H9 (cell line): Measurements from ENCODE around the gene CSRNP3. TPM values are rescaled to one million over a fixed set of nuclear protein-coding genes. Genes with fewer than 3 reads are reported as not detected.
A peak's percentile ranks its signal among the peaks of the same experiment; 100 is the strongest.

ENCODE experiments used
- DNase-seq: peaks from one replicate; pipeline ENCODE4 v3.0.0-alpha.2; 2017
- H2AFZ ChIP-seq: one replicate; pipeline ENCODE4 v1.6.1; 2013; ENCODE audit warnings: mild to moderate bottlenecking, low read length, control low read depth, moderate library complexity
- H2AK5ac ChIP-seq: 2 replicates; pipeline ENCODE4 v1.6.1; 2013; ENCODE audit warnings: low read length, control low read depth, mixed read lengths; ENCODE audit not compliant: insufficient read length
- H2BK120ac ChIP-seq: one replicate; pipeline ENCODE4 v1.6.1; 2013; ENCODE audit warnings: low read depth, mild to moderate bottlenecking, low read length, control low read depth, inconsistent platforms; ENCODE audit not compliant: poor library complexity, severe bottlenecking
- H2BK12ac ChIP-seq: 2 replicates; pipeline ENCODE4 v1.6.1; 2013; ENCODE audit warnings: low read length, control low read depth, mixed read lengths, low read depth; ENCODE audit not compliant: insufficient read length
- H2BK15ac ChIP-seq: 2 replicates; pipeline ENCODE4 v1.6.1; 2013; ENCODE audit warnings: low read depth, low read length, control low read depth
- H2BK20ac ChIP-seq: one replicate; pipeline ENCODE4 v1.6.1; 2013; ENCODE audit warnings: low read depth, mild to moderate bottlenecking, low read length, control low read depth, inconsistent platforms; ENCODE audit not compliant: poor library complexity, severe bottlenecking
- H2BK5ac ChIP-seq: 2 replicates; pipeline ENCODE4 v1.6.1; 2013; ENCODE audit warnings: low read length, control low read depth, mixed read lengths; ENCODE audit not compliant: insufficient read length
- H3K14ac ChIP-seq: 2 replicates; pipeline ENCODE4 v1.6.1; 2013; ENCODE audit warnings: low read length, control low read depth; ENCODE audit not compliant: insufficient read depth
- H3K18ac ChIP-seq: 2 replicates; pipeline ENCODE4 v1.6.1; 2013; ENCODE audit warnings: low read depth, mild to moderate bottlenecking, mixed read lengths, low read length, control low read depth; ENCODE audit not compliant: insufficient read length
- H3K23ac ChIP-seq: 2 replicates; pipeline ENCODE4 v1.6.1; 2013; ENCODE audit warnings: low read length, control low read depth, mixed read lengths, low read depth; ENCODE audit not compliant: insufficient read length
- H3K23me2 ChIP-seq: 2 replicates; pipeline ENCODE4 v1.6.1; 2013; ENCODE audit warnings: low read depth, mild to moderate bottlenecking, mixed read lengths, low read length, control low read depth; ENCODE audit not compliant: insufficient read length, poor library complexity, severe bottlenecking
- H3K27ac ChIP-seq: 2 replicates; pipeline ENCODE4 v1.5.1; 2013; ENCODE audit warnings: low read length, control low read depth, mixed read lengths, low read depth; ENCODE audit not compliant: insufficient read length
- H3K27me3 ChIP-seq: 2 replicates; pipeline ENCODE4 v1.6.1; 2013; ENCODE audit warnings: low read length, control low read depth, inconsistent platforms; ENCODE audit not compliant: insufficient read depth
- H3K4ac ChIP-seq: 2 replicates; pipeline ENCODE4 v1.6.1; 2013; ENCODE audit warnings: low read depth, mild to moderate bottlenecking, control low read depth, inconsistent platforms, low read length, moderate library complexity
- H3K4me1 ChIP-seq: 2 replicates; pipeline ENCODE4 v1.6.1; 2013; ENCODE audit warnings: low read length, control low read depth, inconsistent platforms; ENCODE audit not compliant: insufficient read depth
- H3K4me2 ChIP-seq: 2 replicates; pipeline ENCODE4 v1.6.1; 2013; ENCODE audit warnings: low read length, control low read depth, mixed read lengths; ENCODE audit not compliant: insufficient read length, insufficient read depth
- H3K56ac ChIP-seq: 2 replicates; pipeline ENCODE4 v1.6.1; 2013; ENCODE audit warnings: low read depth, mild to moderate bottlenecking, mixed read lengths, low read length, control low read depth; ENCODE audit not compliant: insufficient read length
- H3K79me1 ChIP-seq: 2 replicates; pipeline ENCODE4 v1.6.1; 2013; ENCODE audit warnings: low read depth, mild to moderate bottlenecking, moderate library complexity, low read length, control low read depth, inconsistent platforms; ENCODE audit not compliant: insufficient read depth, poor library complexity, severe bottlenecking
- H3K79me2 ChIP-seq: 2 replicates; pipeline ENCODE4 v1.6.1; 2013; ENCODE audit warnings: low read length, control low read depth, inconsistent platforms; ENCODE audit not compliant: insufficient read depth
- H3K9ac ChIP-seq: 2 replicates; pipeline ENCODE4 v1.6.1; 2013; ENCODE audit warnings: low read length, control low read depth, mixed read lengths; ENCODE audit not compliant: insufficient read length; ENCODE audit errors: extremely low read depth
- H3K9me3 ChIP-seq: one replicate; pipeline ENCODE4 v1.6.1; 2013; ENCODE audit warnings: low read depth, low read length, inconsistent platforms; ENCODE audit not compliant: control insufficient read depth
- H3T11ph ChIP-seq: one replicate; pipeline ENCODE4 v1.6.1; 2013; ENCODE audit warnings: mild to moderate bottlenecking, low read length, control low read depth, inconsistent platforms
- H4K20me1 ChIP-seq: one replicate; pipeline ENCODE4 v1.6.1; 2013; ENCODE audit not compliant: control insufficient read depth, insufficient read length, insufficient read depth
- H4K5ac ChIP-seq: 2 replicates; pipeline ENCODE4 v1.6.1; 2013; ENCODE audit warnings: low read depth, mild to moderate bottlenecking, mixed read lengths, low read length, control low read depth; ENCODE audit not compliant: insufficient read length
- H4K8ac ChIP-seq: replicated peaks from 2 replicates; pipeline ENCODE4 v1.6.1; 2013; ENCODE audit warnings: low read length, control low read depth, mixed read lengths, low read depth; ENCODE audit not compliant: insufficient read length
- H4K91ac ChIP-seq: 2 replicates; pipeline ENCODE4 v1.6.1; 2013; ENCODE audit warnings: low read depth, mild to moderate bottlenecking, moderate library complexity, mixed read lengths, low read length, control low read depth; ENCODE audit not compliant: insufficient read length
- H3K27ac Mint-ChIP-seq, 3 experiments: 2 replicates in 2 of 3; 3 replicates in 1 of 3; pipeline ENCODE4 v1.8.0; 2020 to 2021; ENCODE audit warnings: mixed read lengths in 3 of 3, mild to moderate bottlenecking in 1 of 3, moderate library complexity in 1 of 3
- H3K27me3 Mint-ChIP-seq: 2 replicates; pipeline ENCODE4 v1.8.0; 2021; ENCODE audit warnings: low read depth, mild to moderate bottlenecking, moderate library complexity, mixed read lengths
- H3K36me3 Mint-ChIP-seq, 3 experiments: 2 replicates in 2 of 3; 3 replicates in 1 of 3; pipeline ENCODE4 v1.8.0; 2020 to 2021; ENCODE audit warnings: low read depth in 3 of 3, mixed read lengths in 3 of 3; ENCODE audit not compliant: insufficient read depth in 1 of 3
- H3K4me1 Mint-ChIP-seq, 2 experiments: 2 replicates each; pipeline ENCODE4 v1.8.0; 2020; ENCODE audit warnings: mixed read lengths in 2 of 2
- H3K4me3 Mint-ChIP-seq, 2 experiments: 2 replicates in 1 of 2; 3 replicates in 1 of 2; pipeline ENCODE4 v1.8.0; 2020 to 2021; ENCODE audit warnings: mild to moderate bottlenecking in 2 of 2, mixed read lengths in 2 of 2, moderate library complexity in 1 of 2
- H3K9me3 Mint-ChIP-seq, 2 experiments: 2 replicates in 1 of 2; 3 replicates in 1 of 2; pipeline ENCODE4 v1.8.0; 2020; ENCODE audit warnings: mild to moderate bottlenecking in 2 of 2, mixed read lengths in 2 of 2, moderate library complexity in 1 of 2
- CTCF ChIP-seq: fragments of 200-600 bp; sonication (generic); conservative IDR thresholded peaks from 3 replicates; pipeline ENCODE4 v1.8.0; 2021; ENCODE audit warnings: antibody characterized with exemption, mild to moderate bottlenecking
- WGBS: extraction: QIAGEN DNeasy Blood & Tissue Kit; methylation state at CpG from one replicate; pipeline ENCODE4 v1.1.7; 2013; ENCODE audit warnings: missing lambda C conversion rate, low lambda C conversion rate, mixed read lengths; ENCODE audit not compliant: insufficient read length; ENCODE audit errors: extremely low coverage; 5-methylcytosine and 5-hydroxymethylcytosine counted together
- total RNA-seq: library from RNA; stranded (reverse); gene quantifications from 2 replicates; pipeline ENCODE4 v1.2.1, GENCODE V29; 2021

Gene CSRNP3
- total RNA-seq, 1 experiment from 2014 or later: 3.6 TPM

GRCh38 chr2:165436559-165436958, 32.9 kb upstream of the CSRNP3 start:
- H3K56ac ChIP-seq: no peak overlapping the region
- no peaks in the 10 kb centered on the region for H3K27me3 Mint-ChIP-seq
- H3T11ph ChIP-seq: no peak overlapping the region
- H3K23ac ChIP-seq: no peak overlapping the region
- H2AK5ac ChIP-seq: no peak overlapping the region
- H3K9me3 Mint-ChIP-seq: peaks cover 0 to 6% of the 10 kb centered on the region in 2 experiments; a peak in 2 of 5 replicates
- H3K4me1 Mint-ChIP-seq: peaks cover 40 to 43% of the 10 kb centered on the region in 2 experiments
- no peak overlapping the region for H3K18ac ChIP-seq
- no peak for DNase-seq
- no peak overlapping the region for H4K91ac ChIP-seq
- H3K27ac Mint-ChIP-seq: peak overlapping the region in 1 of 3 experiments; percentile 21; a peak in 1 of 7 replicates
- no peaks in the 10 kb centered on the region for H3K27me3 ChIP-seq
- H3K9ac ChIP-seq: no peak overlapping the region
- H3K4me1 ChIP-seq: peaks cover 5% of the 10 kb centered on the region
- no peak overlapping the region for H2AFZ ChIP-seq
- no peak overlapping the region for H2BK20ac ChIP-seq
- no peak overlapping the region for H4K8ac ChIP-seq
- H3K23me2 ChIP-seq: no peaks in the 10 kb centered on the region
- H4K20me1 ChIP-seq: no peaks in the 10 kb centered on the region
- no peak overlapping the region for H3K27ac ChIP-seq
- WGBS: no CpG with 5 or more reads among the region's 3 CpGs
- no peak overlapping the region for H3K4ac ChIP-seq
- no peak overlapping the region for H2BK120ac ChIP-seq
- no peak overlapping the region for H2BK15ac ChIP-seq
- no peak for TF ChIP-seq CTCF
- H3K4me2 ChIP-seq: no peak overlapping the region
- H3K79me1 ChIP-seq: no peaks in the 10 kb centered on the region
- no peak overlapping the region for H2BK12ac ChIP-seq
- no peak overlapping the region for H2BK5ac ChIP-seq
- no peak overlapping the region for H3K4me3 Mint-ChIP-seq
- no peaks in the 10 kb centered on the region for H3K79me2 ChIP-seq
- H3K14ac ChIP-seq: no peak overlapping the region
- no peak overlapping the region for H4K5ac ChIP-seq
- no peaks in the 10 kb centered on the region for H3K36me3 Mint-ChIP-seq
- no peaks in the 10 kb centered on the region for H3K9me3 ChIP-seq
